ENCODE measurements around the gene NUP50.

NUP50 gene

DNA sequence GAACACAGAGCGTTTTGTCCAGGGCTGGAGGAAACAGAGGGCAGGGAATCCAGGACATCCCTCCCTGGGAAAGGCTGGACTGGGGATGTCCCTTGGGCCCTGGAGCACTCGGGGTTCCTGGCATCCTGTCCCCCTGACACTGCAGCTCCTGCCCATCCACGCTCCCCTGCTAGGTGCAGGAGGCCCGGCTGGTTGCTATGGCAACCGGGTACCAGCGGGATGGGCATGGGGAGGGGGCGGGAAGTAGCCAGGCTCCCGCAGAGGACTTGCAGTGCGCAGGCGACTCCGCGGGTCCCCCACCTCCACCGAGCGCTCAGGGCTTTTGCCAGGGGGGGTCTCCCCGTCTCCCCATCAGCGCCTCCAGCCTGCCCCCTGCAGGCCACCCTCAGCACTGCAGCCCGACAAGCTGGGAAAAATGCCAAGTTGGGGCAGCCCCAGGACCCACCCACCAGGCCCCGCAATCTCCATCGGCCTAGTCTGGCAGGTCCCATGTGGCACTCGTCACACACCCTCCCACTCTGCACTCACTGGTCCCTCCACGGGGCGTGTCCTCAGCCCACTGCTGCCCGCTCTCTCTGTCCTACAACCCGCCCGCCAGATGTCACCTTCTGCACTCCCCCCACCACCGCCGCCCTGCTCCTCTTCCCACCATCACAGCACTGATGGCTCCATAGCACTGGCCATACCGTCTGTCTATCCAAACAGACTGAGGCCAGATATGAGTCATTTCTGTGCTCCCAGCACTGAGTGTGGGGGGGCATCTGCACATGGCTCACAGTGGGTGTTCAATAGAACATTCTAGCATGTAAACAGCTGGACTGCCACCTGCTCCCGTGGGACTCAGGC, 45.5 kb downstream of the NUP50 start:
- DNase-seq (ENCODE audit: low spot score), result peak; percentile 49

DNA sequence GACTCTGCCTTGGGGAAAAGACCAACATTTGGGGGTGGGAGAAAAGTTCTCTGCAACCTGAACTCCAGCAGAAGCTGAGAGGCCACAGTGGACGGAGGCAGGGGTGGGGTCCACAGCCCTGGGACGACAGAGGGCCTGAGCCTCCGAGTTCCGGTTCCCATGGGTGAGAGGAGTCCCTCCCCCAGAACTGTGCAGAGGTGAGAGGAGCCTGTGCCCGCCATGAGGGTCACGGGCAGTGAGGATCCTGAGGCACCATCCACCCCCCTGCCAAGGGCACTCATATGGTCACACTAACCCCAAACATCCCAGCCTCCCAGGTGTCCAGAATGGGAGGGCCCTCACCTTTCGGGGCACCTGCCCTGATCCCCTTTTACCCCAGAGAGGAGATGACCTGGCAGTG, 46.4 kb downstream of the NUP50 start:
- DNase-seq (ENCODE audit: low spot score), result no peak

DNA sequence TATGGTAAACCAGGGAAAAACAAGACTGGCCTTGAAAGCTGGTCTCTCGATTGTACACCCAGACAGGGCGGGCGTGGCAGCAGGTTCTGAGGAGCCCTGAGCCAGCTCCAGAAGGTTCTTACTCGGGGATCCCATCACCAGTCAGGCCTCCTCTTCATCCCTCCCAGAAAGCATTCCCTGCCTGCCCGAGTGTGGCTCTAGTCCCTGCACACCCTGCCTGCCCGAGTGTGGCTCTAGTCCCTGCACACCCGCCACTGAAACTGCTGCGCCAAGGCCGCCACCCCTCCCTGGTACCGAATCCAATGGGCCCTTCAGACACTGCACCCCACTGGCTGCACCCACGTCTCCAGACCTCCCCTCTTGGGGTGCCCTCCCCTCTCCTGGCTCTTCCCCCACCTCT, 46.9 kb downstream of the NUP50 start:
- no peak for DNase-seq (ENCODE audit: low spot score)

DNA sequence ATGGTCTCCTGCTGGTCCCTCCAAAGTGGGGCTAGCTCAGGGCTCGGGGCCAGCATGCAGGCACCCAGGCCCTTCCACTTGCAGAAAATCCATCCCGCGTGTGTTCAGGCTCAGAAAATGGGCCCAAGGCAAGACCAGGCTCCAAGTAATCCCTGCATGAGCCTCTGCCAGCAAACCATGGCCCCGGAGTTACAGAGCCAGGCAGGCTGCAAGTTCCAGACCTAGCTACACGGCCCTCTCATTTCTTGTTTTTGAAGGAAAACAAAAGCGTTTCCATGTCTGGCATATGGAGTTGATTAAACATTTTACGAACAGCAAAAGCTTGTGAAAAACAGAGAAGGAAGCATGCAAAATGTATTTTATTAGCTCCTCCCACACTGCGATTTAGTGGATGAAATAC, 47.3 kb downstream of the NUP50 start:
- no peak for DNase-seq (ENCODE audit: low spot score)

DNA sequence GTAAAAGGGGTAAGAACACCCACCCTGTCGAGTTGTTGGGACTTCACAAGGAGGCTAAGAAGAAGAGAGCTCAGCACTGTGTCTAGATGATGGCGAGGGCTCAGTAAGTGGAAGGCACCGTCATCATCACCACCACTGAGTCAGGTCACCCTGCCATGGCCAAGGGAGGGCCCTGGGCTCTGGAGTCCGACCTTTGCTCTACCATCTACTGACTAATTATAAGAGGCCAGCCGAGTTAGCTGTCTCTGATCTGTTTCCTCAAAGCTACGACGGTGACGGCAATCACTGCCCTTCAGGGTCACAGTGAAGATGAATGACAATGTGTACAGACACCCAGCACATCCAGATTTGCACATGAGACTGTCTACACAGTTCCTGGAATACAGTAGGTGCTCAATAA, 47.7 kb downstream of the NUP50 start:
- no peak for DNase-seq (ENCODE audit: low spot score)

DNA sequence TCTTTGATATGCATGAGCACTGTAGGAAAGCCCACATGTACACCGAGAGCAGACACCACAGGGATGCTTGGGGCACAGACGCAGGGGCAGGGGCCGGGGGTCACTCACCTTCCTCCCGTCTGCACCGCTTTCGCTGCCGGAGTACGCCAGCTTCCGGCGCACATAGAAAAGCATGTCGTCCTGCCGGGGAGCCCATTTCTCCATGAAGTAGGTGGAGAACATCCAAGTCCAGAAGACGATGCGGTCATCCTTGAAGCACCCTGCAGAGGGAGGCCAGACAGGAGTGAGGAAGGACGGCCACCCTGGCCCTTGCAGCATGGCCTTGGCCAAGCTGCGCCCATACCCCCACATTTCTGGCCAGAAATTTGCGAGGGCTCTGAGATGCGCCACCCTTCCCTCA, 48.1 kb downstream of the NUP50 start:
- DNase-seq (ENCODE audit: low spot score), result no peak

DNA sequence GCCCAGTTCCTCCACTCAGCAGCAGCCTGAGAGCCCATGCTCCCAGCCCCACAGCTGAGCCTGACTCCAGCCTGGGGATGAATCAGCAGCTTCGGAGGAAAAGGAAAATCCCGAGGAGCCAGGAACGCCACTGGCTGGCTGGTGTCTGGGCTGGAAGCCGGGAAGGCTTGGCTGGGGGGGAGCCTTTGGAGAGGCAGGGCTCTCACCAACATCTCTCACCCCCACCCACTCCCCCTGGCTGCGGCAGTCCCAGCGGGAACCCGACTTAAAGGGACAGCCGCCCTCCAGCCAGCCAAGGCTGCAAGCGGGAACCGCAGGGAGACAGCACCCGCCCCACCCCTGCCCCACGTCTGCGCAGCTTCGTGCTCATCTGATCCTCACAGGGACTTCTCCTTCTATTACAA, 48.6 kb downstream of the NUP50 start:
- peak; percentile 61 for DNase-seq (ENCODE audit: low spot score)

DNA sequence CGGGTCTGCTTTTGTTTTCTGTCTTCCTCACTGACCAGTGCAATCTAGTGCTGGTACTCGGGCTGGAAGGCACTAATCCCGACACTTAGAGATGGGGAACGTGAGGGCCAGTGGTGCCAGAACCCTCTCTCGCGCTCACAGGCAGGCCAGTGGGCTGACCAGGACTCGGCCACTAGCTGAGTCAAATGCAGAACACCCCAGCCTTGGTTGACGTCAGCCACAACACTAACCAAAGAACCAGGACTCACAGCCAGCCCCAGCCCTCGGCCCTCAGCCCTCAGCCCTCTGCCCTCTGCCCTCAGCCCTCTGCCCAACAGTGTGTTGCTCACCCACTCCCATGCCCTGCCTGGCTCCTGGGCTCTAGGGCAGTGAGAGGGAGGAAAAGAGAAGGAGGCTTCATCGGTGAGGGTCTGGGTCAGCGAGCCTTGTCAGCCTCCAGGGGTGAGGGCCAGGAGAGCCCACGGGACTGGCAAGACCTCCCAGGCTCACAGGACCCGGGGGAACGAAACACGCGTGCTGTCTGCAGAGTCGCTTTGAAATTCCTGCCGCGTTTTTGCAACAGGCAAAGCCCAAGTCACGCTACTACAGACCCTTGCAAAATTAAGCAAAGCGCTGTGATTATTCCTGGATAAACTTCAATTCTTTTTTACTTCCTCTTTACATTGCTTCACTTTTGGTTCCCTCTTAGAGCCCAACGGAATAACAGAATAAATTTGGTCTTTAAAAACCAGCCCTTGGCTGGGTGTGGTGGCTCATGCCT, 49.4 kb downstream of the NUP50 start:
- DNase-seq (ENCODE audit: low spot score), result no peak

DNA sequence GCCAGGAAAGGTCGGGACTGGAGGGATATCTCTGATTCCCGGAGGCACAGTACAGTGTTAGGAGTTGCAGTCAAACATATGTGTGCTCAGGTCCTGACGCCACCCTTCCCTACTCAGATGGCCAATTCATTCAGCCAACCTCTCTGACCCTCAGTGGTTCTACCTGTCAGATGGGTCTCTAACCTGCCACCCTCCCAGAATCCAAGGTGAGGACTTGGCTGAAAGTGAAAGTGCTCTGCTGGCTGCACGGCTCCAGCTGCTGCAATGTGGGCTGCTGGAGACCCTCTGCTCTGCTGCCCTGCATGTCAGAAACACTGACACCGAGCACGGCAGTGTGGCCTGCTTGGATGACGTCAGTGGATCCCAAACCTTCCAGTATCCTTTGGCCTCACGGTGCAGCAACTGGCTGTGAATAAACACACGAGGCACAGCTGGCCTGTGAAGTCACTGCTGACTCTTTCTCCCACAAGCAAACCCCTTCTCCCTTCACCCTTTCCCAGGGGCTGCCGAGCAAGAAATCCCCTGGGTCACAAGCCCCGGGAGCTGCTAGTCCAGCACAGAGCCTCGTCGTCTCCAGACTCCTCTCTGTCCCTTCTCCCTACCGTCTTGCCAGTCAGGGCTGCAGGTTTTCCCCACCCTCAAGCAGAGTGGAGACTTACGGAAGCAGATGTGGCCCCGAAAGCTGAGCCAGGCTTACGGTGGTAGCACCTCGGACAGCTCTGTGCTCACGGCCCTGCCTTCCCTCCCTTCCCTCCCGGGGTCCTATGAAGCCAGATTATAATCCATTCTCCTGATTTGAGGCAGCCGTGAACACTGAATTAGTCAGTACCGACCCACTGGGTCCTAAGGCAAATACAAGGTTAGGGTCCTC, 52.6 kb downstream of the NUP50 start:
- DNase-seq (ENCODE audit: low spot score), result peak; percentile 67

DNA sequence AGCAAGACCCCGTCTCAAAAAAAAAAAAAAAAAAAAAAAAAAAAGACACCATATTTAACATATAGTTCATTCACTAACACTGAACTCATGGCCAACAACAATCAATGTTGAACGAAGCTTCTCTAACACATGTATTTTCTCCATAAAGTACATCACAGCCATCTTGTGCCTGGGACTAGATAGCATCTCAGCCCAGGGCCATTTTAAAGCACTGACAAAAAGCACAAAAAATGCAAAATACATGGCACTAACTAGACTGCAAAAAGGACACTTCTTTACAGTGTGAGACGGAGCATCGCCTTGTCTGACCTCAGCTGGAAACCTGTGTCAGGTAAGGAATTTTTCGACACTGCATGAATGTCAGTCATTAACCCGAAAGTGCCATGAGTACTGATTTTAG, 53.6 kb downstream of the NUP50 start:
- no peak for DNase-seq (ENCODE audit: low spot score)

DNA sequence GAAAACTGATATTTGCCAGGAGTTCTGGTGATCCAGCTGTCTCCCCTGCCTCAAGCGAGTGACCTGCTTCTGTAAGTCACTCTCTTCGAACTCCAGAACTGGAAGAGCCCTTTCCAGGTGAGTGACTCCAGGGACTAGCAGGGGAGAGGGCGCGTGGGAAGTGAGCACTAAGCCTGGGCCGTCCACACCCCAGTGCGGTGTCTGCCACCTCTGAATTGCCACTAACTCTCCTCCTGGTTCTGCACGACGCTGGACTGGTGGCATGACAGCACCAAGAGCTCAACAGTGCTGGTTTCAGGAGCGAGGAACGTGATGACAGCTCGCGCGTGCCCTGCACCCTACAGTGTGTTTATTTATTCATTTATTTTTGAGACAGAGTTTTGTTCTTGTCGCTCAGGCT, 54.1 kb downstream of the NUP50 start:
- no peak for DNase-seq (ENCODE audit: low spot score)

DNA sequence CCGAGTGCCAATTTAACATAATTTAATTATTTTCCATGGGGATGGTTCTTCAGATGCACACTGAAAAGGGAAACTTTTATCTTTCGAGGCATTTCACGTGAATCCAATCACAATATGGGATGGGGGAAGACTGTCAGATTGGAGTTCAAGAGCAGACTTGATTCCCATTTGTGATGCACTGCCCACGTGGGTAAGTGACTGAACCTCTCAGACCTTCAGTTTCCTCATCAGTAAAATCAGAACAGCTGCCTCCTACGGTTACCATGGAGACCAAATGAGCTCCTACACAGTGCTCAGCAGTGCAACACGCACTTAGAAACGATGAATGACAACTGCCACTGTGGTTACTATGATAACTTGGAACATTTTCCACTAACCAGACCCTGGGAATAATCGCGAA, 55.3 kb downstream of the NUP50 start:
- peak; percentile 93 for DNase-seq (ENCODE audit: low spot score)

DNA sequence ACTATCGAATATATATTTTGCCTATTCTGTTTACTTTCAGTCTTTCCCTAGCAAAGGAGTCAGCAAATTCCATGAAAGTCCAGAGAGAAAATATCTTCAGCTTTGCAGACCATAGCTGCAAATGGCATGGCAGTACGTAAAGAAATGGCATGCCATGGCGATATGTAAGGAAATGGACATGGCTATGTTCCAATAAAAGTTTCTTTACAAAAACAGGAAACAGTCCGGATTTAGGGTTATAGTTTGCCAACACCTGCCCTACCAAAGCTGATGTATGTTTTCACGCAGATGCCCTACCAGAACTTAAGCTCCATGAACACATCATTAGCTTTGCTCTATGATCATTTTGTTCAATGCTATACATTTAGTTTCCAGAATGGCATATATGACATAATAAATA, 57.5 kb downstream of the NUP50 start:
- no peak for DNase-seq (ENCODE audit: low spot score)

DNA sequence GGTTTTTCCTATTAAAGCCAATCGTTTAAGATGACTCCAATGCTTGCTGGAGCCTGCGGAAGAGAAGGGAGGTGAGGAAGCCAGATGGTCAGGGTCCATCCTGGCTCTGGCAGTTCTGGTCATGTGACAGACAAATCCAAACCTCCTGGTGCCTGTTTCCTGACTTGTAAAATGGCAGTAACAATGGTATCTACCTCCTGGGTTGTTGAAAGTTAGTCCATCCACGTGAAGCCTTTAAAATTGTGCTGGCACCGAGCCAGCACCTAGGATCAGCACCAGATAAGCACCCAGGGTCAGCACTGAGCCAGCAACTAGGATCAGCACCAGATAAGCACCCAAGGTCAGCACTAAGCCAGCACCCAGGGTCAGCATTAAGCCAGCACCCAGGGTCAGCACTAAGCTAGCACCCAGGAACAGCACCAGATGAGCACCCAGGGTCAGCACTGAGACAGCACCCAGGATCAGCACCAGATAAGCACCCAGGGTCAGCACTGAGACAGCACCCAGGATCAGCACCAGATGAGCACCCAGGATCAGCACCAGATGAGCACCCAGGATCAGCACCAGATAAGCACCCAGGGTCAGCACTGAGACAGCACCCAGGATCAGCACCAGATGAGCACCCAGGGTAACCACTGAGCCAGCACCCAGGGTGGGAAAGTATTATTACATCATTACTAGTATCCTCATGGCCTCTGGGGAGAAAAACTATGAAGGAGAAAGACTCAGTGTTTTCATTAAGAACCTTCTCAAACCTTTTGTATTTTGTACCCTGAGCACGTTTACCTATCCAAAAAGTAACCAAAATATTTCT, 59.8 kb downstream of the NUP50 start:
- DNase-seq (ENCODE audit: low spot score), result no peak

DNA sequence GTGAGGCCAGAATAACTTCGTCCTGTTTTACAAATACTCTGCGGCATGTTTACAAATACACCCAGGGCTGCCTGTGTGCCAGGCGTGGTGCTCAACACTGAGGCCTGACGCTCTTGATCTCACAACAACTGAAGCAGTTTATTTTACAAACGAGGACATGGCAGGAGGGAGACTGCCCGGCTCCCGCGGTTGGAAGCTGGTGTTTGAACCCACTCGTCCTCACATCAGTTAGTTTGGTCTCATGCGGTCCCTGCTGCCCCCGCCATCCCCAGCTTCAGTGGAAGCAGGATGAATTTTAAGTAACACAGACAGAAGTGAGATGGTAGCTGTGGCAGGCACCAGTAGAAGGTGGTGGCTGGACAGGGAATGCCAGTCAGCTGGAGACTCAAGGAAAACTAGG, 60.6 kb downstream of the NUP50 start:
- no peak for DNase-seq (ENCODE audit: low spot score)

DNA sequence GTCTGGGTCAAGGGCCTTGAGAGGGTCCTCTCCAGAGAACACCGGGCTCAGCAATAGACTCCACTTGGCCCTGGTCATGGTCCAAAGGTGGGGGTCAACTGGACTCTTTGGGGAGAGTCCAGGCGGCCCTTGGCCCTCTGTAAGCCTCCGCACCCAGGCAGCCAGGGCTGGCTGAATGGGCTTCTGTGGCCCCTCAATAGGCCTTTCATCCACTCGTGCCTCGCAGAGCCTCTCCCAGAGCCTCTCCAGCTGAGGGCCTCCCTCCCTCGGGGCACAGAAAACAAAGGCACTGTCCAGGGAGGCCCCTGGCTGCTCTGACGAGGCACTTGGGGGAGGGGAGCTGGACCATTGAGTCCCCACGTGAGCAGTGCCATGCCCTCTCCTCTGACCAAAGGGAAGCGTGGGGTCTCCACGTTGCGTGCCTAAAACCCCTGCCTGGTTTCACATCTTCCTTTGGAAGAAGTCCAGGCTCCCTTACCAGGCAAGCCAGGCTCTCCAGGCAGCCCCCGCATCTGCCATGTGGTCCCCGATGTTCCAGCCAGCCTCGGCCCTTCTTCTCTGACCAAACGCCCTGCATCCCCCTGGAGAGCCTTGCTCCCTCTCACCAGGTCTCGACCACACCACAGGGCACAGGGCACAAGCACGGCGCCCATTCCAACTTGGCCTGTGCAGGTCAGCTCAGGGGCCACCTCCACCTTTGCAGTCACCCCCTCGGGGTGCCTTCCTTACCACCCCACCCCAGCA, 61.4 kb downstream of the NUP50 start:
- no peak for DNase-seq (ENCODE audit: low spot score)

DNA sequence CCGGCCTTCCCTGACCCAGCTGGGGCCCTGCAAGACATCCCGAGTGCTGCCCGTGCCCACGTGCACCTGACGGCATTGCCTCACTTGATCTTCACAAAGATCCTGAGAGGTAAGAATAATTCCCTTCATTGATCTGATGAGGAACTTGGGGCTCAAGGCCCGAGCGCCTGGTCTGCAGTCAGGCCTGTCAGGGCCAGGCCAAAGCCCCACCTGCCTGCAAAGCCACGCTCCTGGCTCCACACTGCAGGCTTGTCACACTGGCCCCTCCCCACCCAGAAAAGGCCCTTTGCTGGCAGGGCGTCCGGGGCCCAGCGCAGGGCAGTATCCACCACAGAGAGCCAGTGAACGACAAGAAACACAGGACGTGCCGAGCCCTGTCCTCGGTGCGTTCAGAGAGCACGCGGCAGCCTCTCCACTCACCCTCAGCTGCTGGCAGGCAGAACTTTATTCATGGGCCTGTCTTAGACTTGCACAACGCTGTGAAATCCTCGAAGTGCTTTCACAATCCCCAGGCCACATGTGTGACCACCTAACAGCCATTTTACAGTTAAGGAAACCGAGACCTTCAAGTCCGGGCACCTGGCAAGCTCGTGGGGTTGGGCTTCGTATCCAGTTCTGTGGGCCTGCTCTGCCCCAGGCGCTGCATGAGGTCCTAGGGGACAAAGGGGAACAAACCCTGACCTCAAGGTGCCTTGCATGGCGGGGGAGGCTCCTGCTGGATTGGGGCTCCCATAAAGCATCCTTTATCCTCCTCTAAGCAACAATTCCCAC, 62.2 kb downstream of the NUP50 start:
- DNase-seq (ENCODE audit: low spot score), result no peak

DNA sequence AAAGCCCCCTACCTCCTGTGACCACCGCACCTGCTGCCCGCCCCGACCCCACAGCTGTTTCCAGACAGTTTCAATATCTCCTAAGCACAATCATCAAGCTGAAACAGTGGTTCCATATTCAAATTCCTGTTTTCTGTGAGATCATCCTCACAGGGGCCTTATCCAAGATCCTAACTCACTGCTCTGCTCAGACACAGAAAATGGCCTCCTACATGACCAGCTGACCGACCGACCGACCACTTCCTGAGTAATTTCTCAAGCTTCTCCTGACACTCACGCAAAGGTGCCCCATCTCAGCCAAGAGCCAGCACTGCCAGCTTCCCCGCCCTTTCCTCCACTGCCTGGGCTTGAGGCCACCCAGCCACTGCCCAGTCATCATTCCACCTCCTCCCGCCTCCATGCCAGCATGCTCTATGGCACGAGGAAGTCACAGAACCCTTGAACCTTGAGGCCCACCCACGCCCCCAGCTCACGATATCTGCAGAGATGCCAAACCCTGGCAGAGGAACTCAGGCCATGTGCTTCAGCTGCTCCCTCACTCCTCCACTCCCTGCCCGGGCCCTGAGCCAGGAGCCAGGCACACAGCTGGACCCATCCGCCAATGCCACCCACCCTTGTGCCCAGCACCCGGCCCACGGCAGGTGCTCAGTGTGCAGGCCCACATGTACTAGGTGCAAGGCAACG, 62.9 kb downstream of the NUP50 start:
- DNase-seq (ENCODE audit: low spot score), result no peak

Measured in SK-N-DZ (cell line).